Body of pancreas (tissue), 4 donors: ENCODE results near the gene RPLP2.
A peak's percentile ranks its signal among the peaks of the same experiment; 100 is the strongest.

ENCODE experiments used
- POLR2A ChIP-seq, 3 donors: fragments of 450-650 bp; IDR thresholded peaks; one replicate each; pipeline ENCODE4 v1.6.1; 2016; ENCODE audit warnings: antibody characterized with exemption in 3 of 3, mild to moderate bottlenecking in 2 of 3
- TF ChIP-seq, protein P1 (sequence below), 7 experiments: fragments of 450-650 bp in 4 of 7; fragments of 200-600 bp in 3 of 7; sonication (generic) in 3 of 7; IDR thresholded peaks; one replicate each; pipeline ENCODE4 v1.5.1; 2016 to 2019; ENCODE audit warnings: antibody characterized with exemption in 7 of 7

DNA sequence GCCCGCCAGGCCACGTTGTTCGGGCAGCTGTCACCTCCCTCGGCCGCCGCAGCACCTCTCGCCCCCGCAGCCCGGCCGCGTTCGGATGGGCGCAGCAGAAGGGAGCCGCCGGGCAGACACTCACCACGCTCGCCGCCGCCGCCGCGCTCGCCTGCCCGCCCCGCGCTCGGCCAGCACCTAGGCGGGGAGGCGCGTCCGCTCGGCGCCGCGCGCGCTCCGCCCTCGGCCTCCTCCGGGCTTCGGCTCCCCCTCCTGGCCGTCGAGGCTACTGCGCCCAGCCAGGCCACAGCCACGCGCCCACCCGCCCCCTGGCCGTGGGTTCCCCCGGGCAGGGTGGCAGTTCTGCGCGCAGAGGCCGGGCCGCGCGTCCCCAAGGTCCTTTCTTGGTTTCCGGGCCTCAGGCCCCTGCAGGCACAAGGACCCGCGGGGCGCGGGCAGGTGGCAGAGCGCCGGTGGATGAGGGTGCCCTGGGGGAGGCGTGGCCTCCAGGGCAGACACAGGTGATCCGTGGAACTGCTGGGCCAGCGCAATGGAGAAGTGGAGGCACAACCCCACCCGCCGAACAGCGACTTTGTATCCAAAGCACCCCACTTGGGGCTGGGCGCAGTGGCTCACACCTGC, 11.6 kb upstream of the RPLP2 start, which contains the start of gene SLC25A22:
- TF ChIP-seq, protein P1, sequence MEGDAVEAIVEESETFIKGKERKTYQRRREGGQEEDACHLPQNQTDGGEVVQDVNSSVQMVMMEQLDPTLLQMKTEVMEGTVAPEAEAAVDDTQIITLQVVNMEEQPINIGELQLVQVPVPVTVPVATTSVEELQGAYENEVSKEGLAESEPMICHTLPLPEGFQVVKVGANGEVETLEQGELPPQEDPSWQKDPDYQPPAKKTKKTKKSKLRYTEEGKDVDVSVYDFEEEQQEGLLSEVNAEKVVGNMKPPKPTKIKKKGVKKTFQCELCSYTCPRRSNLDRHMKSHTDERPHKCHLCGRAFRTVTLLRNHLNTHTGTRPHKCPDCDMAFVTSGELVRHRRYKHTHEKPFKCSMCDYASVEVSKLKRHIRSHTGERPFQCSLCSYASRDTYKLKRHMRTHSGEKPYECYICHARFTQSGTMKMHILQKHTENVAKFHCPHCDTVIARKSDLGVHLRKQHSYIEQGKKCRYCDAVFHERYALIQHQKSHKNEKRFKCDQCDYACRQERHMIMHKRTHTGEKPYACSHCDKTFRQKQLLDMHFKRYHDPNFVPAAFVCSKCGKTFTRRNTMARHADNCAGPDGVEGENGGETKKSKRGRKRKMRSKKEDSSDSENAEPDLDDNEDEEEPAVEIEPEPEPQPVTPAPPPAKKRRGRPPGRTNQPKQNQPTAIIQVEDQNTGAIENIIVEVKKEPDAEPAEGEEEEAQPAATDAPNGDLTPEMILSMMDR (IDR thresholded peaks at IDR 0.05) = peak; percentile 62 to 95 (median 83)
- TF ChIP-seq POLR2A (IDR thresholded peaks at IDR 0.05) = no peak
